ENCODE measurements around the gene NDUFS5.

- no peak for TF ChIP-seq CTCF (IDR thresholded peaks at IDR 0.05; ENCODE audit: insufficient read depth, low read depth, low read length)
- TF ChIP-seq EZH2 (IDR thresholded peaks at IDR 0.05; ENCODE audit: insufficient read depth, low read length) = no peak
Measured at GRCh38 chr1:38994196-38994595, 32.0 kb upstream of the NDUFS5 start.
